GM04503 (cell line): ENCODE data around the gene HOXC11.

Experiments used
- DNase-seq: peaks from one replicate; pipeline ENCODE4 v3.0.0-alpha.2; 2012; ENCODE audit warnings: low read depth

The HOXC11 gene

DNA sequence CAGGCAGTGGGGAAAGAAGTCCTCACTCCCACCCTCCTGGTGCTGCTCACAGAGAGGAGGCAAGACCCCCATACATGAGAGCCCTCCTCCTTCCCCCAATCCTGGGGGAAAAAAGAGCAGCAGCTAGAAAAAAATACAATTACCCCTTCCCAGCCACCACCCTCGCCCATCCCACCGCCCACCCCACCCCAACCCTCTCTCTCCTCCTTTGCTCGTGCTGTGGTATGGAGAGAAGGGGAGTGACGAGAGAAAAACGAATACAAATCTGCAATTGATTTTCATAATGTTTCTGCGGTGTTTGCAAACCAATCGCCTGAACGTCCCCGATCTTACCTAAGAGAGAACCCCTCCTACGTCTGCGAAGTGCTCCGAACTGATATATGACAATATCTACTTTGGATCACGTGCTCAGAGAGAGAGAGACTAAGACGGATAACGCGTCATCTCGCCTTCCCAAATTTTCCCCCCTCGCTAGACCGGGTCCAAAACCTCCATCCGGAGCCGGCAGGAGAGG is at the start of gene HOXC11:
Gene HOXC11 (plus strand): TSS at position 405 of the 514 bp plus-strand sequence. CDS start 116 bp downstream, outside the sequence.
- DNase-seq = no peak

DNA sequence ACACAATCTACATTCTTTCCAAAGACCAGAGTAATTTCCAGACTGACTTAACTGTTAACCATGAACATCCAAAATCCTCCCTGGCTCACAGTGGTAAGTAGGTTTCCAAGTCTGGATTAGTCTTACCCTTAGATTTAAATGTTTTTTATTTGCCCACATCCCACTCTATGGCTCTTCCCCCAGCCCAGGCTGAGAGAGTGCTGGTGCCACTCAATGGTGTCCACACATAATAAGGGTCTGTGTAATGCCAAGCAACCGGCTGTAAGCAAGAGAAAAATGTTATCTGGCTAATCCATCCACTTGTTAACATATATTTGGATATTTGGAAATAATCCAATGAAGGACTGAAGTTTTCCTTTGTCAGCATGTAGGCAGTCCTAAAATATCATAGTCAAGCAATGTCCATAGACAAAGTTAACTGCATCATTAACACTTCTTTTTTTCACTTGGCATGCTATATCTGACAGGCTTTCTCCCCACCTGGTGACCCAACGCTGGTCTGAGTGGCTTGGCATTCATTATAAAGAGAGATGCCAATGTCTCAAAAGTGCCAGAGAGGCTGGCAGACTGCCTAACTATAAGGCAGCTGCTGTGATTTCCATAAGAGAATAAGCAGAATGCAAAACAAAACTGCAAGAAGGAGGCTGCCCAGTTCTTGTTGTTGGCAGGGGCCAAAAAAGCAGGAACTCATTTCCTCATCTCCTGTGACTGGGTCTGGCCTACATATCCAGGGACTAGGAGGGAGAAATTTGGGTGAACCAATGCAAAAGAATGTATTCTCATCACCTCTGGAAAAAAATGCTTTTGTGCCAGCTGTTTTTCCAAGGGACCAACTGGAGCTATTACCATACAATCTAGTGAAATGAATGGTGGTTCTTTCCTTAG is 48.2 kb upstream of the HOXC11 start:
- no peak for DNase-seq

DNA sequence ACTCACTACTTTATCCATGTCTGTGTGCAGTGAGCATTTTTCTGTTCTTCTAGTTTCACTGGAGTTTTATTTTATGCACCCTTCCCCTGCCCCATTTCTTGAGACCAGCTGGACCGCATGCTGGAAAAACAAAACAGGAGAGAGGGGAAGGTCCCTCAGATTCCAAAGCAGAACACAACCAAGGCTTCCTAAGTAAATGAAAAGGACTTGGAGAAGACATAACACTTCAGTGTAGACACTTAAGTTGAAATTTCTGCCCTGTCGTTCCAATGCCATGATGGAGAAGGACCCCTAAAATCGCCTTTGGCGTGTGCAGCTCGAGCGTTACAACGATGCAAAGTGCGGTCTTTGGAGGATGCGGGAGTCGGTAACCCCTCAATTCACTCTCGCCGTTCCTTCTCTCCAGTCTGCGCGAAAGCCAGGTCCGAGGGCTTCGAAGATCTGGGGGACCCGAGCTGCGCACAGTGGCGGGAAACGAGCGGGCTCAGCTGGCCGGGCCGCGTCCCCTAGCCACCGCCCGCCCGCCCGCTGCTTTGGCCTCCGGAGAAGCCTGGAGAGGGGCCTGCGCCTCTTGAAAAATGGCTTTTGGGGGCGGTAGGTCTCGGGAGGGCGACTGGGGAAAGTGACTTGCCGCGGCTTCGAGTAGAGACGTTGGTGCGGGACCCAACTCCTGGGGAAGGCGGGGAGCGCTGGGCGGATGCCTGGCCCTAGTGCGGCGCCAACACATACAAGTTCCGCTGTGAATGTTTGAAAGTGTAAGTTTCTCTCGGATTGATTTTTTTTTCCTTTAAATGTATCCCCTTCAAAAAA is 45.5 kb upstream of the HOXC11 start:
- DNase-seq = no peak

DNA sequence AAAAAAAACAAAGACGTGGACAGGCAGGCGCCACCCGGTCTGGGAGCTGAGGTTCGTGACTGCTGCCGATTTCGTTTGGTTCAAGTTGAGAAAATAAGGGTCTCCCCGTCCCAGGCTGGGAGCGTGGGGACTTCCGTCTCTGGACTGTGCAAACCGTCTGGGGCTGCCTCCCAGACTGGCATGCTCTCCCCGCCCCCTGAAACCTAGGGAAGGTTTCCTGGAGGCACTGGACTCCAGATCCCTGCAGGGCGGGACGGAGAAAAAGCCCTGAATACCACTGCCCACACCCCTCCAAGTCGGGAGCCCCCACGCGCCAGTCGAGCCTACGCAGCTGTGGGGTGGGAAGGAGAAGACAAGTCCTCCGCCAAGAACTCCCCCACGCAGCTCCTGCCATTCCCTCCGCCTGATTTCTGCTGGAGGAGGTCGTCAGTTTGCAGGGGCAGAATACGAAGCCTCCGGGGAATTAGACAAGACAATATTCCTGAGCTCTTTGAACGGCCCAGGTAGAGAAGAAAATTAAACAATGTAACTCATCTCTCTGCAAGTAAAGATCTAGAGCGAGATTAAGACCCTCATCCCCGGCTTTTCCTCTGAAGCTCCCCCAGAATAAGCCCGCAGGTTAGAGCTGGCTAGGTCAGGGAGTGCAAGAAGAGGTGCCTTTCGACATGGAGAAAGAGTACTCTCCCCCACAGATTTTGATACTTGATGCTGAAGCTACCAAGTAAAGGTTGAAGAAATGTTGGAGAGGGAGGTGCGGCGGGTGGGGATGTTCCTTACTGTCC is 44.7 kb upstream of the HOXC11 start:
- DNase-seq = no peak

DNA sequence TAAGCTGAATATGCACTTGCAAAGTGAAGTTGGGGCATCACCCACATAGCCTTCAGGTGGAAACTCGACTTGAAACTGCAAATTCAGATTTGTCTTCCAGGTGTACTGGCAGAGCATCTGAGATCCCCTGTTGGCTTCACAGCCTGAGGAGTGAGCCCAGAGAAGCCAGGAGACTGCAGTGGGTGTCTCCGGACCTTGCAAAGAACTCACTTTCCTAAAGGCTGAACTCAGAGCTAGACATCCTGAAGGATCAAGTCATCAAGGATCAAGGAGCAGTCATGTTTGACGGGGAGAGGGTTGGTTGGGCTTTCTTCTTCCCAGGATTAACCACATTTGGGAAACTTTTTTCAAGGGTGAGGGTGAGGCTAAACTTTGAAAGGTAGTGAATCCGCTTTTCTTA is 43.4 kb upstream of the HOXC11 start:
- no peak for DNase-seq

DNA sequence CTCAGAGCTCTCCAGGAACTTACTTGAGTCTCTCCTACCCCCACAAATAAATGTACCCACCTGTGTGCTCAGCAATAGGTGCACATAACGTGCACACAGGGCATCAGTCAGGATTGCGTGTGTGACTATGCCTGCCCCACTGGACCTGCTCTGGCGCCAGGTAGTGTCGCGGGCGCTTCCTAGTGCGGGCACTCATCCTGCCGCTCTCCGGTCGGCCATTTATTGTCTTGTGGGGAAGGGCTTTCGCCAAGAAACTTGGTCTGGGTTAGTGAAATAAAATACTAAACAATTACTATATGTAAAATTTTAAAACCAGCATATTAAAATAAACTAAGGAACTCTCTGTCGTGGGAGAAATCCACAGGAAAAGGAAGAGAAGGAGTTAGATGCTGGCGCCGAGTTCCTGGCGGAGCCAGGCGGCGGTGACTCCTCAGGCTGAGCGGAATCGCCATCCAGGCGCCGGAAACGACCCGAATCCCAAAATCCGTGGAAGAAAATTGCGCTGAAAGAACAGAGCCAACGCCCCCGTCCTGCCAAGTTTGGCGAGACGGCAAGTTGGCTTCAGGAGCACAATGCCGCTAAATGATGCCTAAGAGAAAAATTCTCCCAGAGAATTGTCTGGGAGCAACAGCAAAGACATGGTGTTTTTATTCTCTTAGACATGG is 42.2 kb upstream of the HOXC11 start:
- no peak for DNase-seq

DNA sequence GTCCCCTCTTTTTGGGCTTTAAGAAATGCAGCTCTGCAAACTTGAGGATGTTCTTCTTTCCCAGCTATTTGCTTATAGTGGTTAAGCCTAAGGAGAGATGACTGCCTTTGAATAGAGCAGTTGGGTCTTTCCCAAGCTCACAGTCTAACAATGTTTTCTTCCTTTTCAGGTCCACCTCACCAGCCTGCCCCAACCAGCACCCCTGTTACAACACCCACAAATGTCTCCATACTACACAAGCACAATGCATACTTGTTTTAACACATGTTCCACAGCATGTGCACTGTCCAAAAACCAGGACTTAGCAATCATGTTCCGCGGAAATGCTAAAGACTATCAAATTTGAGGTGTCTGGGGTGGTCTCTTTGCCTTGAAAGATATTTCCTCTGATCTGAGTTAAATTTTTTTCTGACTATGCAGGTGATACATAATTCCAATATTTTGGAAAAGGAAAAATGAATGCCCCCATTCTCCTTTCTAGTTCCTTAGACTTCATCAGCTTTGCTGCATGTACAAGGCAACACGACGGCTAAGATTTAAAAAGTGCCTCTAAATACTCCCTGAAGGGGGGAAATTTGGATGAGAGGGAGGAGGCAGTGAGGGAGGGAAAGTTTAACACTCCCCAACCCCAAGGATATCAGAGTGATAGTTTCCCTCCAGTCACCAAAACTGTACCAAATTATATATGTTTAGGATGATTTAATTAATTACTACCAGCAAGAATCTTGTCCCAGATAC is 40.9 kb upstream of the HOXC11 start:
- DNase-seq = no peak

DNA sequence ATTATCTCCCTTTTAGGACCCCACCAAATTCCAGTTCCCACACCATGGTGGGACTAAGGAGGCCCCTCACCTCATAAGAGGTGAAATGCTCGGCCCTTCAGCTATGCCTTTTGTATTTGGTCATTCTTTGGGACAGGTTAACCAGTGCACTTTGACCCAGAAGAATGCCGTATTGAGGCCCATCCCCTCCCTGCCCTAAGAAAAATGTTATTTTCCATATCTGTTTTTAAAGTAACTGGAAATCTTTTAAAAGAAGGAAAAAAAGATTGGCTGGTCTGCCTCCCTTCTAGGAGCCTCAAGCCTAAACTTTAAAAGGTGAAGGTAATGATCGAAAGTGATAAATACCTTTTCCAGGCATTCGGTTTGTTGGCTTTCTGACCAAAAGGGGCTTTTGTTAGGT is 40.0 kb upstream of the HOXC11 start:
- no peak for DNase-seq

DNA sequence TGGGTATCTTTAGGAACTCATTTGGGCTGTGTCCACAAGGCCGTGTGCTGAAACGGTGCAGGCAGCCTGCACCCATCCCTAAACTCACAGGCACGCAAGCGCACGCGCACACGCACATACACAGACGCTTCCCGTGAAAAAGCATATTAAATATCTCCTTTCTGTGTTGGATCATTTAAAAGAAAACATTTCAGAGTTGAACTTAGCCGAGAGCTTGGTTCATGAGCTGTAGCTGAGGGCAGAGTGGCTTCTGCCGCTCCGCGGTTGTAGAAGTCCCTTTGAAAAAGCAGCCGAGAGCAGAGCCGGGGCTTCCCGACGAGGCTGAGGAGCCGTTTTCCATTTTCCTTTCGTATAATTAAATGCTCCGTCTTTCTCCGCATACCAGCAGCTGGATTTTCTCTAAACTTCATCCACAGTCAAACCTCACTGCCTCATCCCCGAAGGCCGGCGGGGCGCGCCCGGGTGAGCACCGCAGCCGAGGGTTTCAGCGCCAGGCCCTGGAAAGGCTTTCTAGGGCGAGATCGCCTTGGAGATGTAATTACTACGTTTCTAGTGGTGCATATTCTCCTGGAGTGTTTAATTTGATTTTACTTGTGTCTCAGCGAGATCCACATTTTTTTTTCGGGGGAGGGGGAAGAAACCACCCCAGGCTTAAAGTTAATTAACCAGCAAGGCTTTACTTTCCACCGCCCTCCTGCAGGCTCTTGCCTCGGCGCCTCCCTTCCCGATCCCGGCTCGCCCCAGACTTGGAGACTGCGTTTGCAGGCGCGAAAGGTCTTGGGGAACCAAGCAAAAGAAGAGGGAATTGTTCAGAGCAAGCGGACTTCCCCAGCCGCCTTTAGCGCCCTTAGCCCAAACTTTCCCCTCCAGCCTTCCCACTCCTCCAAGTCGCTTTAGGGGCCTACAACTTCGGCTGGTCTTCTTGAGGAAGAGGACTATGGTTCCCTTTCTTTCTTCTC is 37.3 kb upstream of the HOXC11 start:
- no peak for DNase-seq

DNA sequence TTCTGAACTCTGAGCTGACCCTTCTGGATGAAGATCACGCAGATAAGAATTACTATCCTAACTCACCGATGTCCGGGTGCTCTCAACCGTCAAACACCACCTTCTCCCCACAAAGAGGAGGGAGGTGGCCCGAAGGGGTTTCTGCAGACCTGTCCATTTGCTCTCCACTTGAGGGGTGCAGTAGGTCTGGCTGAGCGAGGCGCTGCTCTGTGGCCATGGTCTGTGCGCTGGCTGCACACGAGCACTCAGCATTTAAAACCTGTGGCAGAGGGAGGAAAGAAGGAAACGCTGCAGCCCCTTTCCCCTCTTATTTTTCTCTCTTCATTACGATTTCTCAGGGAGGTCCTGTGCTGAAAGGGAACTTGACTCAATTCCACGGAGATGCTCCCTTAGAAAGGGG is 35.8 kb upstream of the HOXC11 start:
- DNase-seq = no peak

DNA sequence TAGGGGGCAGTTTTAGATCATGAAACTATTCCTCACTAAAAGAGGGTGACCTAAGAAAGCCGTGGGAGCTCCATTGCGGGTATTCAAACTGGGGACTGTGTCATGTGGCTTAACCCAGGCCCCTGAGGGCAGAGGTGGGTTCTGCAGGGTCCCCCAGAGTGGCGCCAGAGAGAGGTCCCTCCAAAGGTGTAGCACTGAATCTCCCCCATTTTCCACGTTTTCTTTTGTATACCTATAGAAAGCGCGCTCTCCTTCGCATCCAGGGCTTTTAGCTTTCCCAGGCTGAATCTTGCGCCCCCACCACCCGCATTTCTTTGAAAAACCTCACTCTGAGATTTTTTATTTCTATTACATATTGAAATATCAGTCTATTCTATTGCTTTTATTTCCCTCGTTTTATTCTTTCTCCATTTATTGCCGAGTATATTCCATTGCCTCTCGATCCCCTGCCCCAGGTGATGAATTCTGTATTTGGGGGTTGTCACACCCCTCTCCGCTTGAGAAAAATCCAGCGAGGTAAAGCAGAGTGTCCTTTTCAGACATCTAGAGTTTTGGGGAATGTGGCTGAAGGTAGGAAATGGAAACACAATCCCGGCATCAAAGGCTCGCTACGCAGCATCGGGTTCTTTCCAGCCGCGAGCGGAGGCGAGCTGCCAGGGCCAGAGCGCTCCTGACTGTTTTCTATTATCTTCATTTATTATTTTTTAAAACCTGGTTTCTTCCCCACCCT is 35.2 kb upstream of the HOXC11 start:
- DNase-seq = no peak

DNA sequence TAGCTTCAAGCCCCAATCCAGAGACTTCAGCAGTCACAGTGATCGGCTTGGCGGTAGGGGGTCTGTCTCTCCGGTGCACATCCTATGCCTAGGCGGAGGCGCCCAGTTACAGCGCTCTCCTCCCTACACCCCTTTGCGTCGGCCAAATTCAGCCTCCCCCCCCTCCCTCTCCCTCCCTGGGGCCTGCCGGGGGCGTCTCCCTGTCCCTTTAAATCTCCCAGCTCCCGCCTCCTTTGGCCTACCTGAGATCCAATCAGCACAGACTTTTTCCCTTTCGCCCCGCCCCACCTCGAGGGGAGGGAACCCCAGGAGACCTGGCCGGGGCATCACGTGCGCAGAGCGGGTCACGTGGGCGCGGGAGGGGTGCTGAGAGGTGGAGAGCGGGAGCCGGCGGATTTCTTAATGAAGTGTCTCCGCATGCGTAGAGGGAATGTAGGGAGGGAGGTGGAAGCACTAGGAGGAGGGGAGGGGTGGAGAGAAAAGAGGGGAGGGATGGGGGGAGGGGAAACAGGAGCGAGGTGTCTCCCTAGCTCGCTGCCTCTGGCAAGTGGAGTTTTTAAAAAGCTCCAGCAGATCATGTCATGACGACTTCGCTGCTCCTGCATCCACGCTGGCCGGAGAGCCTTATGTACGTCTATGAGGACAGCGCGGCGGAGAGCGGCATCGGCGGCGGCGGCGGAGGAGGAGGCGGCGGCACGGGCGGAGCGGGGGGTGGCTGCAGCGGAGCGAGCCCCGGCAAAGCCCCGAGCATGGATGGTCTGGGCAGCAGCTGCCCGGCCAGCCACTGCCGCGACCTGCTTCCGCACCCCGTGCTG is 34.4 kb upstream of the HOXC11 start, which contains the start of gene HOXC13:
Gene HOXC13 (plus strand): TSS at position 506 of the 815 bp plus-strand sequence. CDS start 76 bp downstream, at position 582.
- peak; percentile 72 for DNase-seq

DNA sequence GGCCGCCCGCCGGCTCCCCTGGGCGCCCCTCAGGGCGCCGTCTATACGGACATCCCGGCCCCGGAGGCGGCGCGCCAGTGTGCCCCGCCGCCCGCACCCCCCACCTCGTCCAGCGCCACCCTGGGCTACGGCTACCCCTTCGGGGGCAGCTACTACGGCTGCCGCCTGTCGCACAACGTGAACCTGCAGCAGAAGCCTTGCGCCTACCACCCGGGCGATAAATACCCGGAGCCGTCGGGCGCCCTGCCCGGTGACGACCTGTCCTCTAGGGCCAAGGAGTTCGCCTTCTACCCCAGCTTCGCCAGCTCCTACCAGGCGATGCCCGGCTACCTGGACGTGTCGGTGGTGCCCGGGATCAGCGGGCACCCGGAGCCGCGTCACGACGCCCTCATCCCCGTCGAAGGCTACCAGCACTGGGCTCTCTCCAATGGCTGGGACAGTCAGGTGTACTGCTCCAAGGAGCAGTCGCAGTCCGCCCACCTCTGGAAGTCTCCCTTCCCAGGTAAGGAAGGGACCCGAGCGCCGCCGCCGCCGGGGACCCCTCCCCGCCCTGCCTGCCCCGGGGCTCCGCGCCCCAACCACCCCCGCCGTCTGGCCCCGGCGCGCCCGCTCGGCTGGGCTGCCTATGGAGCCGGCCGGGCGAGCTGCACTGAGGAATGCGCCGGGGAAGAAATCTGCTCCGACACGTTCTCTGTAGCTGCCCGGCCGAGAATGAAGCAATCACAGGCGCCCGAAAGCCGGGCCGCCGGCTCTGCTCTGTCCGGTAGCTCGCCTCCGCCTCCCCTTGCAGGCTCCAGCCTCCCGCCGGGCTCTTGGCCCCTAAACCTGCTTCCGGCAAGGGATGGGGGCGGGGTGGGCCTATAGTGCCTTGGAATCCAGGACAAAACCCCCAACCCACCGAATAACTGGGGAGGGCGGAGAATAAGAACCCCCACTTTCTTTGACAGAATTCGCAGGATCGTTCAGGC is 33.5 kb upstream of the HOXC11 start:
- DNase-seq = no peak

DNA sequence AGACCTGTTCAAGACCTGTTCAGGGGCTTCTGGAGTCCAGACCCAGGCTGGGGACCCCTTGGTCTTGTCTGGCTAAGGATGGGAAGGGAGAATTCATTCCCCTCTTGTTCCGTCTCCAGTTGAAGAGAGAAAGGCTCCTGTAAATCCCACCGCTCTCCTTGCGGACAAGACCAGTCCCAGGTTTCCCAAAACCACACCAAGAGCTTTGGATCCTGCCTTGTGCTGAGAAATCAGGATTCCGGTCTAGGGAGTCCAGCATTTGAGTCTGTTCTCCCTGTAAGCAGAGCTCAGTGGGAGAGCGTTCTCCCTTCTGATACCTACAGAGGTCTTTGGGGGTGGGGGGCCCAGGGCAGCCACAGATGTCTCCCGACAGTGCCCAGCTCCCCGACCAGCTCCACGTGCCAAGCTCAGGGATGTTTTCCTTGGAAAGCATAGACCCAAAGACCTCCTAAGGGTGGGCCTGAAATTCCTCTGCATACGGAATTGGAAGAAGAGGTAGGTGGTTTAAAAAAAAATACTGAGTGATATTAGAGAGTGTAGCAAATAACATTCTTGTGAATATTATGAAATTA is 32.4 kb upstream of the HOXC11 start:
- no peak for DNase-seq

DNA sequence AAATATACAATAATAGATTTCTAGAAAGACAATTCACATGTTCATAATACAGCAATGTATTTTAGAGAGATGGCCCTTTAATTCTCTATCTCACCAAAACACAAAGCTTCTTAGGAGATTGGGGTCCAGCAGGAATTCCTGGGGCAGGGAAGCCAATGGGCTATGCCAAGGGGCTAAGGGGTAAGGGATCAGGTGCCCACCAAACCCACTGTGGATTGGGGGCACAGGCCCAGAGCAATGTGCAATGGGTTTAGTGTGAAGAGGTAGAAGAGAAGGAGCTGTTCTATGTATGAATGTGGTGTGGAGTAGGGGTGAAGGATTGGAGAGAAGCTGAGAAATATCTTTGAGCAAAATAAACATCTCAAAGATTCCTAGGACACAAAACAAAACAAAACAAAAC is 31.7 kb upstream of the HOXC11 start:
- DNase-seq = no peak

DNA sequence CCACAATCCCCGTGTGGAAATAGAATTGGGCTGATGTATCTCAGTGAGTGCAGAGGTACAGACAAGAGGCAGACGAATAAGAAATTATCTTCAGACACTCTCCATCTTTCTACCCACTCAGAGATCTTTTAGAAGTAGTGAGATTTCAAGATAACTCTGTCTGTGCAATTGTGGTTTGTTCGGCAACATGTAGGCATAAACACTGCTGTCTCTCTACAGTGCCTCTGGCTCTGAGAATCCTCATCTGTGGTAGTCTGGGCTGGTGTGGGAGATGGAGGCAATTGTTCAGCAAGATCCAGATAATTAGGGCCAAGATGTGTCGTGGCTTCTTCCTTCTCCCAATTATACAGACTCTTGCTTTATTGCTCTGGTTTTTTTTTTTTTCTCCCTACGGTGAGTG is 31.2 kb upstream of the HOXC11 start:
- no peak for DNase-seq
